H1 (cell line): ENCODE data around the gene LAMB1. TPM values are rescaled to one million over a fixed set of nuclear protein-coding genes. Genes with fewer than 3 reads are reported as not detected.

Experiments used
- CTCF ChIA-PET: fragments of 300-600 bp; sonication (Branson Sonifier 250); formaldehyde crosslinking; loops from one replicate; lab custom pipeline; 2021; ENCODE audit not compliant: partially characterized antibody; lab: Charles Lee
- POLR2A ChIA-PET: fragments of 300-600 bp; sonication (Branson Sonifier 250); formaldehyde crosslinking; loops from one replicate; lab custom pipeline; 2021; ENCODE audit warnings: inconsistent platforms; ENCODE audit not compliant: partially characterized antibody; lab: Charles Lee
- DNase-seq, 2 experiments: peaks; one replicate each; pipeline versions ENCODE4 v3.0.0 to v3.0.0-alpha.2; 2010 to 2022; ENCODE audit warnings: low spot score in 2 of 2, low read depth in 1 of 2, mixed read lengths in 1 of 2
- FAIRE-seq: peaks from 2 replicates; lab custom pipeline; 2011; peaks lifted over from hg19 to GRCh38; lab: Jason Lieb, UNC
- H2AFZ ChIP-seq: 2 replicates; pipeline ENCODE4 v1.8.1; 2012; ENCODE audit warnings: low read length, inconsistent platforms
- H2AK5ac ChIP-seq: 2 replicates; pipeline ENCODE4 v1.6.1; 2013; ENCODE audit warnings: low read depth, low read length
- H2BK120ac ChIP-seq: replicated peaks from 2 replicates; pipeline ENCODE3; 2013; ENCODE audit warnings: low read depth, low read length, inconsistent platforms
- H2BK12ac ChIP-seq: 2 replicates; pipeline ENCODE4 v1.6.1; 2013; ENCODE audit warnings: low read depth, low read length
- H2BK15ac ChIP-seq: 2 replicates; pipeline ENCODE4 v1.6.1; 2013; ENCODE audit warnings: low read length
- H2BK20ac ChIP-seq: 2 replicates; pipeline ENCODE4 v1.6.1; 2013; ENCODE audit warnings: low read length
- H2BK5ac ChIP-seq: 2 replicates; pipeline ENCODE4 v1.6.1; 2013; ENCODE audit warnings: low read depth, low read length
- H3K14ac ChIP-seq: 2 replicates; pipeline ENCODE4 v1.6.1; 2013; ENCODE audit warnings: inconsistent platforms; ENCODE audit not compliant: insufficient read length
- H3K18ac ChIP-seq: 2 replicates; pipeline ENCODE4 v1.6.1; 2013; ENCODE audit warnings: low read length; ENCODE audit errors: extremely low read depth
- H3K23ac ChIP-seq: 2 replicates; pipeline ENCODE4 v1.6.1; 2013; ENCODE audit warnings: inconsistent platforms; ENCODE audit not compliant: insufficient read length
- H3K23me2 ChIP-seq: 2 replicates; pipeline ENCODE4 v1.6.1; 2013; ENCODE audit warnings: low read depth, low read length
- H3K27ac ChIP-seq: 2 replicates; pipeline ENCODE4 v1.6.1; 2011; ENCODE audit warnings: low read depth, low read length, inconsistent platforms
- H3K27me3 ChIP-seq, 4 experiments: replicated peaks in 1 of 4; 1 replicate in 1 of 4; 2 replicates in 3 of 4; pipeline versions ENCODE4 v1.6.1 to v1.8.1; 2011 to 2013; ENCODE audit warnings: low read length in 3 of 4, mild to moderate bottlenecking in 3 of 4, inconsistent platforms in 2 of 4, mixed read lengths in 2 of 4, moderate library complexity in 1 of 4; ENCODE audit not compliant: control insufficient read depth in 3 of 4, insufficient read depth in 3 of 4; ENCODE audit errors: extremely low read depth in 1 of 4
- H3K36me3 ChIP-seq, 4 experiments: 2 replicates each; pipeline versions ENCODE4 v1.6.1 to v1.8.1; 2011 to 2013; ENCODE audit warnings: mild to moderate bottlenecking in 4 of 4, low read length in 3 of 4, moderate library complexity in 2 of 4, control low read depth in 1 of 4, inconsistent platforms in 1 of 4; ENCODE audit not compliant: insufficient read depth in 4 of 4, control insufficient read depth in 2 of 4
- H3K4ac ChIP-seq: replicated peaks from 2 replicates; pipeline ENCODE3; 2013; ENCODE audit warnings: low read length, low read depth, mixed read lengths, inconsistent platforms; ENCODE audit not compliant: insufficient read length
- H3K4me1 ChIP-seq, 4 experiments: replicated peaks in 1 of 4; 1 replicate in 1 of 4; 2 replicates in 3 of 4; pipeline versions ENCODE4 v1.6.1 to v1.8.1; 2011 to 2013; ENCODE audit warnings: low read length in 3 of 4, inconsistent platforms in 2 of 4, mixed read lengths in 1 of 4; ENCODE audit not compliant: insufficient read depth in 4 of 4, control insufficient read depth in 3 of 4
- H3K4me2 ChIP-seq, 2 experiments: 2 replicates each; pipeline versions ENCODE4 v1.6.1 to v1.8.1; 2011 to 2013; ENCODE audit warnings: low read depth in 2 of 2, low read length in 2 of 2, control low read depth in 1 of 2, inconsistent platforms in 1 of 2, mild to moderate bottlenecking in 1 of 2; ENCODE audit not compliant: insufficient read depth in 1 of 2
- H3K4me3 ChIP-seq, 4 experiments: fragments of 200-600, 300-600 bp in 1 of 4; sonication (generic), shearing (Covaris generic), sonication (Bioruptor Twin) in 1 of 4; 2 replicates each; pipeline versions ENCODE4 v1.5.1 to v1.8.1; 2011 to 2016; ENCODE audit warnings: low read length in 4 of 4, low read depth in 3 of 4, control low read depth in 2 of 4, inconsistent platforms in 2 of 4, mild to moderate bottlenecking in 2 of 4, mixed read lengths in 1 of 4, moderate library complexity in 1 of 4; ENCODE audit not compliant: insufficient read depth in 2 of 4; ENCODE audit errors: extremely low read depth in 1 of 4
- H3K56ac ChIP-seq: replicated peaks from 2 replicates; pipeline ENCODE3; 2013; ENCODE audit warnings: low read depth, mild to moderate bottlenecking, mixed read lengths, low read length, inconsistent platforms; ENCODE audit not compliant: insufficient read length
- H3K79me1 ChIP-seq: 2 replicates; pipeline ENCODE4 v1.6.1; 2013; ENCODE audit warnings: low read depth, low read length, control low read depth
- H3K79me2 ChIP-seq, 2 experiments: 2 replicates each; pipeline versions ENCODE4 v1.6.1 to v1.8.1; 2012 to 2013; ENCODE audit warnings: low read length in 2 of 2, mild to moderate bottlenecking in 2 of 2, inconsistent platforms in 1 of 2; ENCODE audit not compliant: insufficient read depth in 2 of 2, control insufficient read depth in 1 of 2
- H3K9ac ChIP-seq, 4 experiments: replicated peaks in 1 of 4; 1 replicate in 1 of 4; 2 replicates in 3 of 4; pipeline versions ENCODE4 v1.6.1 to v1.8.1; 2011 to 2013; ENCODE audit warnings: low read depth in 3 of 4, low read length in 3 of 4, control low read depth in 2 of 4, mild to moderate bottlenecking in 2 of 4, moderate library complexity in 2 of 4, inconsistent platforms in 1 of 4; ENCODE audit errors: extremely low read depth in 1 of 4
- H3K9me3 ChIP-seq, 2 experiments: 2 replicates each; pipeline versions ENCODE4 v1.6.1 to v1.8.1; 2012 to 2013; ENCODE audit warnings: mild to moderate bottlenecking in 2 of 2, moderate library complexity in 2 of 2, control low read depth in 1 of 2, inconsistent platforms in 1 of 2, low read depth in 1 of 2, low read length in 1 of 2, mixed read lengths in 1 of 2; ENCODE audit not compliant: insufficient read depth in 2 of 2
- H4K20me1 ChIP-seq, 2 experiments: replicated peaks in 1 of 2; 2 replicates each; pipeline versions ENCODE3 to v1.8.1; 2011 to 2013; ENCODE audit warnings: inconsistent platforms in 2 of 2, low read length in 2 of 2, mild to moderate bottlenecking in 1 of 2; ENCODE audit not compliant: insufficient read depth in 2 of 2, control insufficient read depth in 1 of 2
- H4K5ac ChIP-seq: 2 replicates; pipeline ENCODE4 v1.6.1; 2013; ENCODE audit warnings: low read length, low read depth, mixed read lengths, inconsistent platforms; ENCODE audit not compliant: insufficient read length
- H4K8ac ChIP-seq: 2 replicates; pipeline ENCODE4 v1.8.0; 2013; ENCODE audit warnings: mild to moderate bottlenecking, moderate library complexity, low read length, inconsistent platforms; ENCODE audit not compliant: insufficient read depth; ENCODE audit errors: extremely low read depth
- H4K91ac ChIP-seq: replicated peaks from 2 replicates; pipeline ENCODE3; 2013; ENCODE audit warnings: low read length, mixed read lengths, inconsistent platforms; ENCODE audit not compliant: insufficient read length
- BACH1 ChIP-seq: IDR thresholded peaks from 2 replicates; pipeline ENCODE4 v1.6.1; 2012; ENCODE audit warnings: low read length, improper control_type of control experiment
- CTCF ChIP-seq, 3 experiments: IDR thresholded peaks; 1 replicate in 2 of 3; 2 replicates in 1 of 3; pipeline versions ENCODE4 v1.5.1 to v1.6.1; 2011; ENCODE audit warnings: low read length in 3 of 3, mild to moderate bottlenecking in 3 of 3, inconsistent platforms in 2 of 3, low read depth in 1 of 3, moderate library complexity in 1 of 3; ENCODE audit not compliant: insufficient read depth in 1 of 3; ENCODE audit errors: control extremely low read depth in 1 of 3
- EP300 ChIP-seq, 2 experiments: IDR thresholded peaks; 1 replicate in 1 of 2; 2 replicates in 1 of 2; pipeline ENCODE4 v1.6.1; 2011 to 2012; ENCODE audit warnings: low read depth in 2 of 2, low read length in 2 of 2, mild to moderate bottlenecking in 2 of 2, borderline replicate concordance in 1 of 2, inconsistent platforms in 1 of 2, moderate library complexity in 1 of 2
- HDAC6 ChIP-seq: IDR thresholded peaks from one replicate; pipeline ENCODE4 v1.7.1; 2012; ENCODE audit warnings: low read depth, mild to moderate bottlenecking, inconsistent platforms, low read length, moderate library complexity
- TAF7 ChIP-seq: optimal IDR thresholded peaks from 2 replicates; pipeline ENCODE3; 2011; ENCODE audit warnings: low read depth, mild to moderate bottlenecking, inconsistent platforms, low read length, moderate library complexity, borderline replicate concordance
- WGBS, 2 experiments: shearing (Covaris generic) in 1 of 2; methylation state at CpG; one replicate each; pipeline versions ENCODE4 v1.1.6 to v1.1.7; 2013 to 2015; ENCODE audit warnings: low lambda C conversion rate in 2 of 2, mixed read lengths in 2 of 2, inconsistent platforms in 1 of 2, low coverage in 1 of 2, missing lambda C conversion rate in 1 of 2; ENCODE audit not compliant: insufficient replicate concordance in 2 of 2, insufficient coverage in 1 of 2, insufficient read length in 1 of 2; ENCODE audit errors: extremely low coverage in 1 of 2, missing lambda C conversion rate in 1 of 2; 5-methylcytosine and 5-hydroxymethylcytosine counted together
- polyA plus RNA-seq, 7 experiments: library from polyadenylated mRNA; depleted of rRNA in 3 of 7; stranded (reverse) in 5 of 7; unstranded in 2 of 7; fragments of >200 nt in 5 of 7; fragments of 200-250 nt in 2 of 7; gene quantifications; 1 replicate in 5 of 7; 2 replicates in 1 of 7; 4 replicates in 1 of 7; pipeline versions ENCODE4 v1.2.1 to v1.2.3, GENCODE V29; 2011 to 2013; ENCODE audit warnings: missing spikeins in 2 of 7, mixed read lengths in 2 of 7
- total RNA-seq: library from RNA; stranded (reverse); fragmentation: NEBNext Ultra II Directional; extraction: Animal tissue kit (Norgen Biotek cat#: 25700); gene quantifications from 2 replicates; pipeline ENCODE4 v1.2.1, GENCODE V29; 2021

The LAMB1 gene
- total and polyA plus RNA-seq, 2 of the 8 experiments (the other 6 are each of a cell fraction or from before 2014, with no cell fraction given): 31.9 to 38.5 TPM

- no peaks in the 10 kb centered on the region for H3K79me2 ChIP-seq
- no peak overlapping the region for H2AFZ ChIP-seq
- no peak overlapping the region for H3K4me3 ChIP-seq
- ChIA-PET POLR2A (interaction anchor here (1.5 to 4.8 kb wide), 2 partner anchors 11 to 16 kb away, joined by 6 to 36 read pairs; no protein-coding TSS in a partner anchor), CTCF (interaction anchor here (1.0 kb wide), 1 partner anchor 16 kb away, joined by 4 read pairs; no protein-coding TSS in a partner anchor)
- H3K4me1 ChIP-seq: peaks cover 7 to 41% (median 21%) of the 10 kb centered on the region in 4 experiments
- TF ChIP-seq CTCF (IDR thresholded peaks at IDR 0.05; ENCODE audit: control extremely low read depth in 1 of 3, insufficient read depth in 1 of 3, low read depth in 1 of 3, low read length in 3 of 3) (no peak), BACH1 (no peak), EP300 (IDR thresholded peaks at IDR 0.05; ENCODE audit: borderline replicate concordance in 1 of 2, low read depth in 2 of 2, low read length in 2 of 2) (no peak), TAF7 (no peak), HDAC6 (no peak)
- H4K91ac ChIP-seq: no peak overlapping the region
- no peak overlapping the region for H4K8ac ChIP-seq
- WGBS, 2 experiments: 100% methylated on average over 2 of the region's 2 CpGs; no CpG with 5 or more reads in 1 of the 2 experiments
- H4K5ac ChIP-seq: no peak overlapping the region
- no peak overlapping the region for H3K4me2 ChIP-seq
- H3K9me3 ChIP-seq: no peaks in the 10 kb centered on the region
- H2BK12ac ChIP-seq: no peak overlapping the region
- no peak overlapping the region for H3K27ac ChIP-seq
- DNase-seq (no peak), FAIRE-seq (no peak)
- no peak overlapping the region for H3K4ac ChIP-seq
- no peak overlapping the region for H3K23ac ChIP-seq
- H3K79me1 ChIP-seq: no peaks in the 10 kb centered on the region
- H3K27me3 ChIP-seq: no peaks in the 10 kb centered on the region
- H2BK20ac ChIP-seq: no peak overlapping the region
- no peaks in the 10 kb centered on the region for H3K23me2 ChIP-seq
- H2BK15ac ChIP-seq: no peak overlapping the region
- no peak overlapping the region for H3K9ac ChIP-seq
- H2BK120ac ChIP-seq: no peak overlapping the region
- H4K20me1 ChIP-seq: peaks cover 0 to 2% of the 10 kb centered on the region in 2 experiments
- H2BK5ac ChIP-seq: no peak overlapping the region
- H3K56ac ChIP-seq: no peak overlapping the region
- no peak overlapping the region for H2AK5ac ChIP-seq
- H3K36me3 ChIP-seq: peaks cover 0 to 37% (median 5%) of the 10 kb centered on the region in 4 experiments; a peak in 4 of 8 replicates
- H3K14ac ChIP-seq: no peak overlapping the region
- H3K18ac ChIP-seq: no peak overlapping the region
Measured at GRCh38 chr7:107936312-107936711, 66.6 kb downstream of the LAMB1 start.
